Mesothelial cell of epicardium (in vitro differentiated cells): ENCODE results near the gene CHST7. TPM values are rescaled to one million over a fixed set of nuclear protein-coding genes. Genes with fewer than 3 reads are reported as not detected.
A peak's percentile ranks its signal among the peaks of the same experiment; 100 is the strongest.
"Not testable (repeated sequence)": the region's sequence is repeated elsewhere in the genome, so short reads cannot be mapped to it uniquely, and the experiment has no call there.

ENCODE experiments used
- DNase-seq, 2 experiments: peaks; one replicate each; pipeline ENCODE4 v3.0.0; 2021; ENCODE audit warnings: low spot score in 2 of 2; ENCODE audit not compliant: unreplicated experiment in 2 of 2
- H3K27ac Mint-ChIP-seq: 2 replicates; pipeline ENCODE4 v1.8.0; 2021; ENCODE audit warnings: mixed read lengths
- H3K27me3 Mint-ChIP-seq: 2 replicates; pipeline ENCODE4 v1.8.0; 2021; ENCODE audit warnings: low read depth, mixed read lengths
- H3K36me3 Mint-ChIP-seq: 2 replicates; pipeline ENCODE4 v1.8.0; 2021; ENCODE audit warnings: mixed read lengths
- H3K4me1 Mint-ChIP-seq: 2 replicates; pipeline ENCODE4 v1.8.0; 2021; ENCODE audit warnings: mixed read lengths
- H3K4me3 Mint-ChIP-seq: 2 replicates; pipeline ENCODE4 v1.8.0; 2021; ENCODE audit warnings: mild to moderate bottlenecking, moderate library complexity, mixed read lengths
- H3K9me3 Mint-ChIP-seq: 2 replicates; pipeline ENCODE4 v1.8.0; 2021; ENCODE audit warnings: mixed read lengths
- CTCF ChIP-seq: fragments of 200-600 bp; sonication (generic); IDR thresholded peaks from one replicate; pipeline ENCODE4 v1.5.0; 2021; ENCODE audit warnings: antibody characterized with exemption; ENCODE audit not compliant: unreplicated experiment
- total RNA-seq: library from RNA; stranded (reverse); gene quantifications from 3 replicates; pipeline ENCODE4 v1.2.1, GENCODE V29; 2021

CHST7 gene
- total RNA-seq: 0.40 to 0.54 TPM (median 0.53 TPM) in 3 replicates

DNA sequence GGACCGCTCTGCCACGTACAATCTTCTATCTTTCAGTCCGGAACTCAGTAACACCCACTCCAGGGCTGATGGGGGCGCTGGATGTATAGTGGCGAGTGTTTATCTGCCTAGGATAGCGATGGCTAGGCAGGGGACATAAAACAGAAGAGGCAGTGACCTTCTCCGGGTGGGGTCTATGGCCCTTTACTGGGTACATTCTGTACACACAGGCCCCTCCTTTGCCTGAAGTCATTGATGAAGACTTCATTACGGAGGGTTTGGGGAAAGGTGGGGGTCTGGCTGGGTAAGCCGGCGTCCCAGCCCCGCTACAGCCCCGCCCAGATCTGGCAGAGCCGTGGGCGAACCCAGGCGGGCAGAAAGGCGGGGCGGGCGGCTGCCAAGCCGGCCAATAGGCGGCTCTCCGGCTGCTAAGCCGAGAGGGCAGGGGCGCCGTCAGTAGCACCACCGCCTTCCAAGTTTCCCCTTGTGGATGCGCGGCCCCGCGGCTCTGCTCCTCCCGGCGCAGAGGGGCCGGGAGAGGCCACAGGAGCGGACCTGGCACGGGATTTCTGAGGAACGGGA is at the start of gene CHST7:
CHST7 (plus strand) TSS at position 435 of the 561 bp plus-strand sequence. CDS start 167 bp downstream, outside the sequence.
- no peak within 1 kb of the TSS for H3K27ac Mint-ChIP-seq

GRCh38 chrX:46528640-46529039 is 44.9 kb upstream of the CHST7 start:
- H3K9me3 Mint-ChIP-seq: peaks cover 15% of the 10 kb centered on the region
- not testable (repeated sequence) for H3K36me3 Mint-ChIP-seq, H3K4me3 Mint-ChIP-seq, H3K4me1 Mint-ChIP-seq, DNase-seq, H3K27me3 Mint-ChIP-seq, H3K27ac Mint-ChIP-seq

More for the DNA sequence above, at the start of gene CHST7:
- TF ChIP-seq CTCF: no peak
- no peaks in the 10 kb centered on the region for H3K36me3 Mint-ChIP-seq
- peaks cover 6% of the 10 kb centered on the region for H3K4me1 Mint-ChIP-seq
- peaks cover 46% of the 10 kb centered on the region for H3K27me3 Mint-ChIP-seq
- peak within 1 kb of the TSS; percentile 66 for H3K4me3 Mint-ChIP-seq
- peak in 1 of 2 experiments; percentile 41 for DNase-seq
- no peaks in the 10 kb centered on the region for H3K9me3 Mint-ChIP-seq

- H3K4me3 Mint-ChIP-seq, DNase-seq, H3K27me3 Mint-ChIP-seq, H3K36me3 Mint-ChIP-seq, H3K27ac Mint-ChIP-seq, H3K4me1 Mint-ChIP-seq: not testable (repeated sequence)
- H3K9me3 Mint-ChIP-seq: peaks cover 12% of the 10 kb centered on the region
Measured at GRCh38 chrX:46529740-46530403, 43.7 kb upstream of the CHST7 start.

DNA sequence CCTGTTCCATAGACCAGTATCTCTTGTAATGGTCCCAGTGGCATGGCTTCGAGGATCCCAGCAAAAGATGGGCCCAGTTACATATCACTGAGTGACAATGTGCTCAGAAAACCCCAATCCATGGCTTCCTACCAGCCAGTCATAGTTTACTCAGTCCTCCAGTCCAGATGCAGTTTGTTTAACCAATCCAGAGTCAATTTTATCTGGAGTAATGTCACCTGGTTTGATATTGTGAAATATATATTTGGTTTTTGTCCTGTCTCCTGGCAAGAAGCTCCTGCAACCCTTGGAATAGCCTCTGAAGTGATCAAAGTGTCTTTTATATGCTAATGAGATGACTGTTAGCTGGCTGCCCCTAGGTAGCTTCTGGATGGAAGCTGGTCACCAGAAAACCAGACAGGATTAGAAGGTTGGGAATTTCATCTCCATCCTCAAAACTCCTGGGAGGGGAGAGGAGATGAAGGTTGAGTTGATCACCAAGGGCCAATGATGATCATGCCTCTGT is 43.1 kb upstream of the CHST7 start:
- H3K4me1 Mint-ChIP-seq, H3K4me3 Mint-ChIP-seq, DNase-seq, H3K27me3 Mint-ChIP-seq, H3K27ac Mint-ChIP-seq, H3K36me3 Mint-ChIP-seq: not testable (repeated sequence)
- peaks cover 12% of the 10 kb centered on the region for H3K9me3 Mint-ChIP-seq

GRCh38 chrX:46531442-46531841 is 42.1 kb upstream of the CHST7 start:
- DNase-seq: no peak
- H3K4me1 Mint-ChIP-seq: no peaks in the 10 kb centered on the region
- no peak overlapping the region for H3K27ac Mint-ChIP-seq
- peaks cover 4% of the 10 kb centered on the region for H3K36me3 Mint-ChIP-seq
- H3K27me3 Mint-ChIP-seq: no peaks in the 10 kb centered on the region
- peaks cover 12% of the 10 kb centered on the region for H3K9me3 Mint-ChIP-seq
- TF ChIP-seq CTCF: no peak
- no peak overlapping the region for H3K4me3 Mint-ChIP-seq

DNA sequence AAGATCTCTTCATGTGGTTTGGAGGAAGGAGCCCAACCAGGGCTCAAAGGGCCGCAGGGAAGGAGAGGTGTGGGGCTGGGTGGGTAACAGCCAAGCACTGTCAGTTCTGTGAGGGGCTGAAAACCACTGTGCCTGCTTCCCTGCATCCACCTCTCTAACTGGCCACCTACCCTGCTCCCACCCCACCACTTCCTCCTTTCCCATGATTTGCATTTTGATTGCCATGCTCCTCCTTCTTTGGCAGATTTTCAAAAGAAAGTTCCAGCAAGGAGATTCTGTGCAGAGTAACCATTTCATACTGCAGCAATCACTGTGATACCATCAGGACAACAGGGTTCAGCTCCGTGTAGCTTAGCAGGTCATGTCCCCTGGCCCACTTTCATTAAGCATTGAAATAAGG is 30.1 kb upstream of the CHST7 start:
- H3K36me3 Mint-ChIP-seq: peaks cover 2% of the 10 kb centered on the region
- H3K4me3 Mint-ChIP-seq: no peak overlapping the region

GRCh38 chrX:46544527-46544926 is 29.0 kb upstream of the CHST7 start:
- peak overlapping the region; percentile 91 for H3K4me3 Mint-ChIP-seq
- H3K9me3 Mint-ChIP-seq: peaks cover 20% of the 10 kb centered on the region
- not testable (repeated sequence) for H3K36me3 Mint-ChIP-seq, H3K4me1 Mint-ChIP-seq, DNase-seq, H3K27me3 Mint-ChIP-seq
- peak overlapping the region; percentile 98 for H3K27ac Mint-ChIP-seq

More for the DNA sequence above, 30.1 kb upstream of the CHST7 start:
- peaks cover 19% of the 10 kb centered on the region for H3K9me3 Mint-ChIP-seq
- no peaks in the 10 kb centered on the region for H3K27me3 Mint-ChIP-seq
- peaks cover 10% of the 10 kb centered on the region for H3K4me1 Mint-ChIP-seq
- no peak overlapping the region for H3K27ac Mint-ChIP-seq
- no peak for TF ChIP-seq CTCF
- no peak for DNase-seq
